Psoas muscle (tissue), 8 donors: ENCODE results near the gene UBAP2. TPM values are rescaled to one million over a fixed set of nuclear protein-coding genes. Genes with fewer than 3 reads are reported as not detected.
"Not testable (repeated sequence)": the region's sequence is repeated elsewhere in the genome, so short reads cannot be mapped to it uniquely, and the experiment has no call there.

Source experiments
- ATAC-seq, 4 donors: fragments of 200-7000 bp; cut with Tn5 transposase; one replicate each; pipeline ENCODE4 v1.9.1; 2020; ENCODE audit warnings: moderate library complexity in 3 of 4, mild to moderate bottlenecking in 2 of 4
- DNase-seq, 2 donors: peaks; one replicate each; pipeline ENCODE4 v3.0.0-alpha.2; 2020
- H3K27ac ChIP-seq: fragments of 200-600 bp; one replicate; pipeline ENCODE4 v1.8.0; 2022
- H3K27me3 ChIP-seq, 3 donors: fragments of 200-600 bp in 1 of 3; one replicate each; pipeline versions ENCODE4 v1.6.1 to v1.8.0; 2013 to 2022; ENCODE audit warnings: low read length in 2 of 3, mild to moderate bottlenecking in 2 of 3, moderate library complexity in 1 of 3; ENCODE audit not compliant: insufficient read depth in 3 of 3
- H3K36me3 ChIP-seq, 2 donors: fragments of 200-600 bp in 1 of 2; one replicate each; pipeline versions ENCODE4 v1.6.1 to v1.8.0; 2013 to 2022; ENCODE audit warnings: low read depth in 1 of 2, mild to moderate bottlenecking in 1 of 2, moderate library complexity in 1 of 2; ENCODE audit not compliant: insufficient read depth in 1 of 2
- H3K4me1 ChIP-seq: fragments of 200-600 bp; one replicate; pipeline ENCODE4 v1.8.0; 2022
- H3K4me3 ChIP-seq: fragments of 200-600 bp; one replicate; pipeline ENCODE4 v1.8.0; 2022; ENCODE audit warnings: mild to moderate bottlenecking
- H3K9me3 ChIP-seq: fragments of 200-600 bp; one replicate; pipeline ENCODE4 v1.8.0; 2022
- WGBS, 3 donors: extraction: QIAGEN DNeasy Blood & Tissue Kit; methylation state at CpG; one replicate each; pipeline versions ENCODE4 v1.1.6 to v1.1.7; 2013; 5-methylcytosine and 5-hydroxymethylcytosine counted together
- intact Hi-C, 2 donors: fragments of 100-400 bp; cut with DNase I; formaldehyde crosslinking; loops; one replicate each; pipeline versions ENCODE4 v1.11.0 to v1.14.2; 2022
- polyA plus RNA-seq, 3 donors: library from polyadenylated mRNA; stranded (reverse); fragments of 200-250 nt; gene quantifications; one replicate each; pipeline ENCODE4 v1.2.3, GENCODE V29; 2013
- total RNA-seq, 4 donors: library from RNA; stranded (reverse); fragmentation: NEBNext Ultra II Directional in 2 of 4; extraction: Animal tissue kit (Norgen Biotek cat#: 25700) in 2 of 4; gene quantifications; one replicate each; pipeline versions ENCODE4 v1.2.1 to v1.2.4, GENCODE V29; 2021 to 2023
- TF ChIP-seq, protein P1 (sequence below): fragments of 200-600 bp; IDR thresholded peaks from one replicate; pipeline ENCODE4 v1.8.0; 2022; ENCODE audit warnings: antibody characterized with exemption
- donor health status: healthy with polysubstance abuse.
- donor health status: DM: no; HTN: no; CAD: no; lungs with moderate emphysema.
- donor health status: Bipolar disorder and iron deficiency.
- donor health status: healthy.
- donor health status: DM: yes; HTN: yes; CAD: no.
- donor health status: DM: no; HTN: no; CAD: no.
- donor health status: DM: no; HTN: no; CAD: no.
- donor health status: DM: yes; HTN: yes; CAD: no.

The UBAP2 gene
- total and polyA plus RNA-seq, 7 donors, result 14.4 to 46.3 (median 31.5) TPM

DNA sequence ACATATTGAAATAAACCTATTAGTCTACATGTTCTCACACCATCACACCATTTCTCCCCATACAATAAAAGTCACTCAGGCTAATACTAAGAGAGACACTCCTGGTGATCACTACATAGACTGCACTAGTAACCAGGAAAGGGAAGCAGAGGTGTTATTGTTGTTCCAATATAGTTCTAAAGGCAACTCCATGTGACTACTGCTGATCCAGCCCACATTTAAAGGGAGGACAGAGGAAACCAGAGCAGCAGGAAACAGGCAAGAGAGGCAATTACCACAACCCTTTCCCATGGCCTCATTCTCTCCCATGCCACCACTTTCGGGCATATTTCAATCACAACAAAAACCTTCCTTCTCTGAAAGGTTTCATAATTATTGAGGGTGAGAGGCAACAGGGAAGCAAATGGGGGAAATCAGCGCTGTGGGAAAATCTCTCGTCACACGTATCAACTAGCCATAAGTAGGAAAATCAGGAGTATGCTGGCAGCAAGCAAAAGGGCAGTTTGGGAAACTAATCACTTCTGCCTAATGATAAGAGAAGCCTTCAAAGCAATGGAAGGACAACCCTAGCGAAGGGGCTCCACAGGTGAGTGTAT, 1.8 kb downstream of the UBAP2 start:
- H3K9me3 ChIP-seq, result no peaks in the 10 kb centered on the region
- peak overlapping the region; percentile 94 for H3K4me3 ChIP-seq
- DNase-seq (no peak), ATAC-seq (no peak)
- 45 to 61% (median 56%) methylated on average over 5 of the region's 5 CpGs for WGBS, 3 donors
- intact Hi-C loops, result loop anchor here in 1 of 2 donors (5.0 to 10.0 kb wide), 2 partner anchors 40 to 62 kb away; no protein-coding TSS in a partner anchor
- H3K27me3 ChIP-seq, result no peaks in the 10 kb centered on the region
- H3K4me1 ChIP-seq, result peaks cover 24% of the 10 kb centered on the region
- TF ChIP-seq, protein P1, sequence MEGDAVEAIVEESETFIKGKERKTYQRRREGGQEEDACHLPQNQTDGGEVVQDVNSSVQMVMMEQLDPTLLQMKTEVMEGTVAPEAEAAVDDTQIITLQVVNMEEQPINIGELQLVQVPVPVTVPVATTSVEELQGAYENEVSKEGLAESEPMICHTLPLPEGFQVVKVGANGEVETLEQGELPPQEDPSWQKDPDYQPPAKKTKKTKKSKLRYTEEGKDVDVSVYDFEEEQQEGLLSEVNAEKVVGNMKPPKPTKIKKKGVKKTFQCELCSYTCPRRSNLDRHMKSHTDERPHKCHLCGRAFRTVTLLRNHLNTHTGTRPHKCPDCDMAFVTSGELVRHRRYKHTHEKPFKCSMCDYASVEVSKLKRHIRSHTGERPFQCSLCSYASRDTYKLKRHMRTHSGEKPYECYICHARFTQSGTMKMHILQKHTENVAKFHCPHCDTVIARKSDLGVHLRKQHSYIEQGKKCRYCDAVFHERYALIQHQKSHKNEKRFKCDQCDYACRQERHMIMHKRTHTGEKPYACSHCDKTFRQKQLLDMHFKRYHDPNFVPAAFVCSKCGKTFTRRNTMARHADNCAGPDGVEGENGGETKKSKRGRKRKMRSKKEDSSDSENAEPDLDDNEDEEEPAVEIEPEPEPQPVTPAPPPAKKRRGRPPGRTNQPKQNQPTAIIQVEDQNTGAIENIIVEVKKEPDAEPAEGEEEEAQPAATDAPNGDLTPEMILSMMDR, result no peak
- peak overlapping the region; percentile 98 for H3K27ac ChIP-seq
- peaks cover 0 to 8% of the 10 kb centered on the region in 2 donors for H3K36me3 ChIP-seq

DNA sequence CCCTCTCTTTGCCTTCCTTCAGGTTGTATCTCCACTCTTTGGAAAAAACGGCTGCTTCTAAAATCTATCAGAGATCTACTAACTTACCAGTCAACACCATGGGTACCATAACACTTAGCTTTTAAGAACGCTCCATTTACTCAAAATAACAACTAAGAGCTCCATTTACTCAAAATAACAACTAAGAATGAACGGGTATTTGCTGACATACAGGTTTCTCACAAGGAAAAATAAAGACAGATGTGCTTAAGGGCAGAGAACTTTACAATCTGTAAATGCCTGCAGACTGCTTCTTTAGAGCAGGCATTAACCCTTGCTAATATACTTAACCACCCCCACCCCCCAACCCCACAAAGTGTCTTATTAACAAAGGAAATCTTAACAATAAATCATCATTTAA, 2.8 kb downstream of the UBAP2 start:
- TF ChIP-seq, protein P1, result no peak
- DNase-seq, result no peak
- Histone ChIP-seq H3K27ac (peak overlapping the region; percentile 98), H3K27me3 (no peaks in the 10 kb centered on the region), H3K9me3 (no peaks in the 10 kb centered on the region), H3K36me3 (peaks cover 0 to 13% of the 10 kb centered on the region in 2 donors), H3K4me3 (no peak overlapping the region), H3K4me1 (peaks cover 24% of the 10 kb centered on the region)
- no peak for ATAC-seq
- intact Hi-C loops, result loop anchor here (1.0 to 10.0 kb wide), 3 partner anchors 14 to 61 kb away; no protein-coding TSS in a partner anchor
- 61 to 65% (median 62%) methylated on average over 3 of the region's 3 CpGs for WGBS, 3 donors

- H3K9me3 ChIP-seq, H3K4me3 ChIP-seq, DNase-seq, H3K27me3 ChIP-seq, ATAC-seq, H3K27ac ChIP-seq: not testable (repeated sequence)
- H3K36me3 ChIP-seq, result peaks cover 0 to 18% of the 10 kb centered on the region in 2 donors
- intact Hi-C loops, result loop anchor here in 1 of 2 donors (10.0 kb wide), 1 partner anchor 57 kb away; no protein-coding TSS in a partner anchor
- WGBS, 3 donors, result 95 to 98% (median 97%) methylated on average over 10 of the region's 10 CpGs
- peaks cover 14% of the 10 kb centered on the region for H3K4me1 ChIP-seq
Observed at GRCh38 chr9:34042074-34042473, 6.6 kb downstream of the UBAP2 start.

- H3K27me3 ChIP-seq, DNase-seq, H3K9me3 ChIP-seq, H3K27ac ChIP-seq, H3K4me1 ChIP-seq, H3K4me3 ChIP-seq, intact Hi-C loops, ATAC-seq: not testable (repeated sequence)
- WGBS, 3 donors, result 94 to 97% (median 95%) methylated on average over 13 to 37 of the region's 37 CpGs
- peaks cover 0 to 10% of the 10 kb centered on the region in 2 donors for H3K36me3 ChIP-seq
Observed at GRCh38 chr9:34038851-34039250, 9.8 kb downstream of the UBAP2 start.

DNA sequence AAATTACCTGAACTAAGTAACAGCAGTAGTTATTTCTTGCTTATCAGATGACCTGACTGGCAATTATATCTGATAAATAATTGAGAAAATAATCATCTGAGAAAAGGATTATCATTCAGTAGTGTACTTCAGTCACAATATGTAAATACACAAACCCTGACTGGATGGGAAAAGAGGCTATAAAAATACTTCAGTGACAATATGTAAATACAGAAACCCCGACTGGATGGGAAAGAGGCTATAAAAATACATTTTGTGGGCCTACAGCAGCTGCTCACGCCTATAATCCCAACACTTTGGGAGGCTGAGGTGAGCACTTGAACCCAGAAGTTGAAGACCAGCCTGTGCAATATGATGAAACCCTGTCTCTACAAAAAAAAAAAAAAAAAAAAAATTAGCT, 11.1 kb downstream of the UBAP2 start:
- Histone ChIP-seq H3K9me3 (no peaks in the 10 kb centered on the region), H3K4me3 (no peak overlapping the region), H3K36me3 (peaks cover 0 to 10% of the 10 kb centered on the region in 2 donors), H3K27ac (no peak overlapping the region), H3K27me3 (no peaks in the 10 kb centered on the region), H3K4me1 (no peaks in the 10 kb centered on the region)
- 80 to 87% (median 84%) methylated on average over 2 of the region's 2 CpGs for WGBS, 3 donors
- intact Hi-C loops, result no loop called here
- ATAC-seq (no peak), DNase-seq (no peak)
- TF ChIP-seq, protein P1, result no peak
